Spleen (tissue), 11 donors: ENCODE results near the gene EZH1. TPM values are rescaled to one million over a fixed set of nuclear protein-coding genes. Genes with fewer than 3 reads are reported as not detected.

Experiments used
- DNase-seq: peaks from one replicate; pipeline ENCODE4 v3.0.0-alpha.2; 2020
- H3K27ac ChIP-seq, 8 donors: fragments of 200-600 bp; sonication (generic) in 7 of 8; 1 replicate in 4 of 8; 2 replicates in 4 of 8; pipeline versions ENCODE4 v1.5.0 to v1.8.0; 2016 to 2021; ENCODE audit warnings: inconsistent platforms in 4 of 8, mild to moderate bottlenecking in 4 of 8, moderate library complexity in 1 of 8
- H3K27me3 ChIP-seq, 7 donors: fragments of 200-600 bp; sonication (generic) in 6 of 7; replicated peaks in 1 of 7; 1 replicate in 4 of 7; 2 replicates in 3 of 7; pipeline versions ENCODE4 v1.5.0 to v1.8.0; 2016 to 2021; ENCODE audit warnings: inconsistent platforms in 3 of 7, mild to moderate bottlenecking in 1 of 7
- H3K36me3 ChIP-seq, 6 donors: fragments of 200-600 bp; sonication (generic) in 5 of 6; 1 replicate in 4 of 6; 2 replicates in 2 of 6; pipeline versions ENCODE4 v1.5.0 to v1.8.0; 2016 to 2021; ENCODE audit warnings: inconsistent platforms in 2 of 6
- H3K4me1 ChIP-seq, 6 donors: fragments of 200-600 bp; sonication (generic) in 5 of 6; 1 replicate in 3 of 6; 2 replicates in 3 of 6; pipeline versions ENCODE4 v1.5.0 to v1.8.0; 2016 to 2021; ENCODE audit warnings: inconsistent platforms in 3 of 6
- H3K4me3 ChIP-seq, 8 donors: fragments of 200-600 bp; sonication (generic) in 7 of 8; 1 replicate in 4 of 8; 2 replicates in 4 of 8; pipeline versions ENCODE4 v1.5.0 to v1.8.0; 2016 to 2021; ENCODE audit warnings: inconsistent platforms in 4 of 8, mild to moderate bottlenecking in 4 of 8, moderate library complexity in 2 of 8
- H3K9me3 ChIP-seq, 8 donors: fragments of 200-600 bp; sonication (generic) in 7 of 8; 1 replicate in 4 of 8; 2 replicates in 4 of 8; pipeline versions ENCODE4 v1.5.0 to v1.8.0; 2016 to 2021; ENCODE audit warnings: inconsistent platforms in 4 of 8
- CTCF ChIP-seq, 11 experiments: fragments of 200-600 bp in 7 of 11; fragments of 450-650 bp in 4 of 11; sonication (generic) in 4 of 11; IDR thresholded peaks in 8 of 11; conservative IDR thresholded peaks in 3 of 11; 1 replicate in 7 of 11; 2 replicates in 4 of 11; pipeline versions ENCODE4 v1.4.0 to v1.8.0; 2016 to 2021; ENCODE audit warnings: antibody characterized with exemption in 11 of 11, inconsistent platforms in 4 of 11, mild to moderate bottlenecking in 1 of 11
- POLR2A ChIP-seq, 3 donors: fragments of 450-650 bp; IDR thresholded peaks; one replicate each; pipeline ENCODE4 v1.5.1; 2017; ENCODE audit warnings: antibody characterized with exemption in 3 of 3, mild to moderate bottlenecking in 1 of 3
- POLR2AphosphoS5 ChIP-seq, 3 donors: sonication (generic); formaldehyde crosslinking; IDR thresholded peaks; one replicate each; pipeline ENCODE4 v1.5.1; 2017; ENCODE audit warnings: antibody characterized with exemption in 3 of 3
- WGBS, 5 donors: extraction: QIAGEN DNeasy Blood & Tissue Kit in 3 of 5; methylation state at CpG; one replicate each; pipeline versions ENCODE4 v1.1.5 to v1.1.7; 2013 to 2018; 5-methylcytosine and 5-hydroxymethylcytosine counted together
- intact Hi-C: fragments of 100-400 bp; cut with DNase I; formaldehyde crosslinking; loops from one replicate; pipeline ENCODE4 v1.15.0; 2023; ENCODE audit warnings: low total_unique reads
- polyA plus RNA-seq, 3 donors: library from polyadenylated mRNA; stranded (reverse); fragments of 200-250 nt; gene quantifications; one replicate each; pipeline ENCODE4 v1.2.1, GENCODE V29; 2013
- total RNA-seq, 7 donors: library from RNA; depleted of rRNA in 3 of 7; stranded (reverse); fragments of >200 nt in 3 of 7; fragmentation: NEBNext Ultra II Directional in 4 of 7; extraction: Animal tissue kit (Norgen Biotek cat#: 25700) in 4 of 7; gene quantifications; one replicate each; pipeline versions ENCODE4 v1.1.0 to v1.2.1, GENCODE V29; 2016 to 2021
- donor health status: healthy with polysubstance abuse.
- donor health status: DM: no; HTN: no; CAD: no; lungs with moderate emphysema.
- donor health status: DM: no; HTN: no; CAD: no.
- donor health status: Bipolar disorder and iron deficiency.
- donor health status: healthy.
- donor health status: DM: no; HTN: no; CAD: no.
- donor health status: DM: yes; HTN: yes; CAD: no.

EZH1 gene
- total and polyA plus RNA-seq, 10 donors: 24.1 to 104 (median 68.0) TPM

- intact Hi-C loops: no loop called here
Measured at GRCh38 chr17:42657824-42658588, 86.8 kb downstream of the EZH1 start.

GRCh38 chr17:42655528-42655927 is 89.3 kb downstream of the EZH1 start:
- H3K4me1 ChIP-seq: peaks cover 0 to 38% (median 22%) of the 10 kb centered on the region in 6 donors
- H3K4me3 ChIP-seq: no peak overlapping the region
- H3K27ac ChIP-seq: no peak overlapping the region
- WGBS, 5 donors: 57 to 67% (median 62%) methylated on average over 2 of the region's 2 CpGs
- no peak for DNase-seq
- H3K36me3 ChIP-seq: no peaks in the 10 kb centered on the region
- intact Hi-C loops: no loop called here
- H3K9me3 ChIP-seq: no peaks in the 10 kb centered on the region
- TF ChIP-seq POLR2A (IDR thresholded peaks at IDR 0.05) (no peak), CTCF (IDR thresholded peaks at IDR 0.05 in 8 of 11, conservative IDR thresholded peaks at IDR 0.05 in 3 of 11) (no peak), POLR2AphosphoS5 (IDR thresholded peaks at IDR 0.05) (no peak)
- H3K27me3 ChIP-seq: peaks cover 0 to 35% (median 11%) of the 10 kb centered on the region in 7 donors

More at GRCh38 chr17:42657824-42658588, 86.8 kb downstream of the EZH1 start:
- 81 to 84% (median 83%) methylated on average over 9 of the region's 9 CpGs for WGBS, 5 donors
- TF ChIP-seq CTCF (IDR thresholded peaks at IDR 0.05 in 8 of 11, conservative IDR thresholded peaks at IDR 0.05 in 3 of 11) (no peak), POLR2AphosphoS5 (IDR thresholded peaks at IDR 0.05) (no peak), POLR2A (IDR thresholded peaks at IDR 0.05) (no peak)
- Histone ChIP-seq H3K4me1 (peaks cover 0 to 49% (median 25%) of the 10 kb centered on the region in 6 donors), H3K36me3 (peaks cover 0 to 14% (median 4%) of the 10 kb centered on the region in 6 donors), H3K4me3 (peak overlapping the region in 1 of 8 donors; percentile 92), H3K27ac (no peak overlapping the region), H3K27me3 (peaks cover 0 to 31% (median 11%) of the 10 kb centered on the region in 7 donors), H3K9me3 (no peaks in the 10 kb centered on the region)
- DNase-seq: no peak

- no peak for TF ChIP-seq CTCF (IDR thresholded peaks at IDR 0.05 in 8 of 11, conservative IDR thresholded peaks at IDR 0.05 in 3 of 11)
- peak in 1 of 3 donors; percentile 40 for TF ChIP-seq POLR2AphosphoS5 (IDR thresholded peaks at IDR 0.05)
- no peak for TF ChIP-seq POLR2A (IDR thresholded peaks at IDR 0.05)
- intact Hi-C loops: no loop called here
- DNase-seq: no peak
- peak overlapping the region in 5 of 8 donors; percentile 2 to 38 (median 7) for H3K4me3 ChIP-seq
- peaks cover 0 to 29% (median 11%) of the 10 kb centered on the region in 7 donors for H3K27me3 ChIP-seq
- H3K36me3 ChIP-seq: no peaks in the 10 kb centered on the region
- peaks cover 0 to 21% (median 7%) of the 10 kb centered on the region in 6 donors for H3K4me1 ChIP-seq
- WGBS, 5 donors: 33 to 37% (median 34%) methylated on average over 41 to 42 of the region's 42 CpGs
- H3K27ac ChIP-seq: peak overlapping the region in 7 of 8 donors; percentile 15 to 68 (median 55)
- H3K9me3 ChIP-seq: no peaks in the 10 kb centered on the region
Measured at GRCh38 chr17:42653179-42654124, 91.4 kb downstream of the EZH1 start.
